SK-N-SH (cell line): ENCODE data around the gene TARDBP. TPM values are rescaled to one million over a fixed set of nuclear protein-coding genes. Genes with fewer than 3 reads are reported as not detected.

Experiments
- CTCF ChIA-PET: fragments of 300-600, 350-600 bp; formaldehyde crosslinking; extraction: SDS; loops from one replicate; lab custom pipeline; 2021; lab: Yijun Ruan, JAX
- POLR2A ChIA-PET: fragments of 350-600 bp; sonication (Branson Sonifier 250); formaldehyde crosslinking; extraction: SDS; loops from one replicate; lab custom pipeline; 2020; ENCODE audit warnings: antibody characterized with exemption, inconsistent platforms; lab: Yijun Ruan, JAX
- DNase-seq: peaks from one replicate; pipeline ENCODE4 v3.0.0; 2012
- H2AFZ ChIP-seq: fragments of 200-600 bp; sonication (generic); 2 replicates; pipeline ENCODE4 v1.8.1; 2016; ENCODE audit warnings: antibody characterized with exemption, mild to moderate bottlenecking, low read depth
- H3F3A ChIP-seq: fragments of 200-600 bp; sonication (generic); replicated peaks from 2 replicates; pipeline ENCODE3; 2016; ENCODE audit warnings: antibody characterized with exemption, mild to moderate bottlenecking; ENCODE audit not compliant: insufficient read depth
- H3K27ac ChIP-seq, 2 experiments: fragments of 200-500 bp in 1 of 2; fragments of 200-600 bp in 1 of 2; sonication (Bioruptor generic) in 1 of 2; sonication (generic), shearing (Covaris generic) in 1 of 2; 2 replicates each; pipeline versions ENCODE4 v1.5.1 to v1.6.1; 2014 to 2016; ENCODE audit warnings: low read depth in 2 of 2, inconsistent platforms in 1 of 2, low read length in 1 of 2, mild to moderate bottlenecking in 1 of 2, mixed read lengths in 1 of 2
- H3K27me3 ChIP-seq: fragments of 200-600 bp; sonication (generic), shearing (Covaris generic); 2 replicates; pipeline ENCODE4 v1.6.1; 2016; ENCODE audit warnings: mixed run types; ENCODE audit not compliant: insufficient read depth
- H3K36me3 ChIP-seq, 2 experiments: fragments of 200-500 bp in 1 of 2; fragments of 200-600 bp in 1 of 2; sonication (Bioruptor generic) in 1 of 2; sonication (generic) in 1 of 2; replicated peaks in 1 of 2; 2 replicates each; pipeline versions ENCODE3 to v1.5.1; 2014 to 2016; ENCODE audit warnings: low read length in 1 of 2, mild to moderate bottlenecking in 1 of 2; ENCODE audit not compliant: insufficient read depth in 2 of 2, control insufficient read depth in 1 of 2
- H3K4me1 ChIP-seq, 2 experiments: fragments of 200-500 bp in 1 of 2; fragments of 200-600 bp in 1 of 2; sonication (Bioruptor generic) in 1 of 2; sonication (generic), shearing (Covaris generic) in 1 of 2; 2 replicates each; pipeline versions ENCODE4 v1.5.1 to v1.6.1; 2014 to 2016; ENCODE audit warnings: low read depth in 1 of 2, low read length in 1 of 2, mixed run types in 1 of 2; ENCODE audit not compliant: insufficient read depth in 2 of 2, control insufficient read depth in 1 of 2
- H3K4me2 ChIP-seq: fragments of 200-600 bp; sonication (generic), shearing (Covaris generic); 2 replicates; pipeline ENCODE4 v1.6.1; 2017; ENCODE audit warnings: mixed run types
- H3K4me3 ChIP-seq, 2 experiments: fragments of 200-500 bp in 1 of 2; fragments of 200-600 bp in 1 of 2; sonication (Bioruptor generic) in 1 of 2; sonication (generic), shearing (Covaris generic) in 1 of 2; 2 replicates each; pipeline versions ENCODE4 v1.5.1 to v1.8.1; 2014 to 2016; ENCODE audit warnings: low read depth in 2 of 2, inconsistent platforms in 1 of 2, low read length in 1 of 2, mild to moderate bottlenecking in 1 of 2, mixed read lengths in 1 of 2, moderate library complexity in 1 of 2
- H3K79me2 ChIP-seq: fragments of 200-600 bp; sonication (generic); 2 replicates; pipeline ENCODE4 v1.8.1; 2017; ENCODE audit warnings: mild to moderate bottlenecking; ENCODE audit not compliant: insufficient read depth
- H3K9ac ChIP-seq: fragments of 200-600 bp; sonication (generic); 2 replicates; pipeline ENCODE4 v1.6.1; 2017; ENCODE audit warnings: mixed run types
- H3K9me2 ChIP-seq: fragments of 200-600 bp; sonication (generic); 2 replicates; pipeline ENCODE4 v1.6.1; 2017; ENCODE audit warnings: mixed run types
- H3K9me3 ChIP-seq: fragments of 200-600 bp; sonication (generic); 2 replicates; pipeline ENCODE4 v1.6.1; 2017; ENCODE audit warnings: mixed run types, mild to moderate bottlenecking, moderate library complexity
- H4K20me1 ChIP-seq: fragments of 200-600 bp; sonication (generic); 2 replicates; pipeline ENCODE4 v1.6.1; 2017; ENCODE audit warnings: mild to moderate bottlenecking, mixed run types; ENCODE audit not compliant: insufficient read depth
- ELF1 ChIP-seq: IDR thresholded peaks from 2 replicates; pipeline ENCODE4 v1.4.0; 2012
- EP300 ChIP-seq, 2 experiments: IDR thresholded peaks; 2 replicates each; pipeline versions ENCODE4 v1.4.0 to v1.6.1; 2012; ENCODE audit warnings: borderline replicate concordance in 1 of 2, low read depth in 1 of 2, low read length in 1 of 2
- EZH2phosphoT487 ChIP-seq: fragments of 200-600 bp; sonication (generic); IDR thresholded peaks from 2 replicates; pipeline ENCODE4 v1.6.1; 2017; ENCODE audit warnings: low read depth, mixed run types, mild to moderate bottlenecking, antibody characterized with exemption, moderate library complexity, borderline replicate concordance
- FOSL2 ChIP-seq: IDR thresholded peaks from 2 replicates; pipeline ENCODE4 v1.4.0; 2012; ENCODE audit warnings: low read depth, mild to moderate bottlenecking, moderate library complexity, borderline replicate concordance
- FOXM1 ChIP-seq: IDR thresholded peaks from 2 replicates; pipeline ENCODE4 v1.4.0; 2012; ENCODE audit warnings: low read depth, mild to moderate bottlenecking
- GABPA ChIP-seq: IDR thresholded peaks from 2 replicates; pipeline ENCODE4 v1.4.0; 2012; ENCODE audit warnings: low read depth, mild to moderate bottlenecking
- IRF3 ChIP-seq: fragments of 150-350 bp; IDR thresholded peaks from 2 replicates; pipeline ENCODE4 v1.6.1; 2016; ENCODE audit warnings: mild to moderate bottlenecking, low read depth, low read length
- JUND ChIP-seq: IDR thresholded peaks from 2 replicates; pipeline ENCODE4 v1.4.0; 2012
- MXI1 ChIP-seq: IDR thresholded peaks from 2 replicates; pipeline ENCODE4 v1.6.1; 2012; ENCODE audit warnings: mild to moderate bottlenecking, low read depth, low read length, improper control_type of control experiment
- NRF1 ChIP-seq: IDR thresholded peaks from 2 replicates; pipeline ENCODE4 v1.6.1; 2012; ENCODE audit warnings: low read depth, mild to moderate bottlenecking, low read length
- POLR2AphosphoS5 ChIP-seq: IDR thresholded peaks from 2 replicates; pipeline ENCODE4 v1.6.1; 2012; ENCODE audit warnings: low read depth, low read length
- RAD21 ChIP-seq: IDR thresholded peaks from 2 replicates; pipeline ENCODE4 v1.6.1; 2012; ENCODE audit warnings: mild to moderate bottlenecking, low read length
- RCOR1 ChIP-seq: fragments of 150-350 bp; IDR thresholded peaks from 2 replicates; pipeline ENCODE4 v1.6.1; 2017; ENCODE audit warnings: antibody characterized with exemption, low read length
- REST ChIP-seq: IDR thresholded peaks from 2 replicates; pipeline ENCODE4 v1.6.1; 2012; ENCODE audit warnings: mild to moderate bottlenecking, low read depth, low read length, moderate library complexity
- TCF12 ChIP-seq: IDR thresholded peaks from 2 replicates; pipeline ENCODE4 v1.4.0; 2012
- TEAD4 ChIP-seq: IDR thresholded peaks from 2 replicates; pipeline ENCODE4 v1.4.0; 2012; ENCODE audit warnings: mild to moderate bottlenecking, borderline replicate concordance; ENCODE audit not compliant: insufficient read depth
- WGBS: methylation state at CpG from one replicate; pipeline ENCODE4 v1.1.6; 2017; ENCODE audit warnings: low lambda C conversion rate; 5-methylcytosine and 5-hydroxymethylcytosine counted together
- polyA plus RNA-seq, 3 experiments: library from polyadenylated mRNA; depleted of rRNA; stranded (reverse); fragments of >200 nt; gene quantifications; 2 replicates each; pipeline ENCODE4 v1.2.3, GENCODE V29; 2012
- TF ChIP-seq, protein P1 (sequence below): IDR thresholded peaks from 2 replicates; pipeline ENCODE4 v1.4.0; 2012; ENCODE audit warnings: low read depth, borderline replicate concordance
- TF ChIP-seq, protein P2 (sequence below): IDR thresholded peaks from 2 replicates; pipeline ENCODE4; 2012

Gene TARDBP
- polyA plus RNA-seq, 1 of the 3 experiments (the other 2 are of a cell fraction): 207 TPM

DNA sequence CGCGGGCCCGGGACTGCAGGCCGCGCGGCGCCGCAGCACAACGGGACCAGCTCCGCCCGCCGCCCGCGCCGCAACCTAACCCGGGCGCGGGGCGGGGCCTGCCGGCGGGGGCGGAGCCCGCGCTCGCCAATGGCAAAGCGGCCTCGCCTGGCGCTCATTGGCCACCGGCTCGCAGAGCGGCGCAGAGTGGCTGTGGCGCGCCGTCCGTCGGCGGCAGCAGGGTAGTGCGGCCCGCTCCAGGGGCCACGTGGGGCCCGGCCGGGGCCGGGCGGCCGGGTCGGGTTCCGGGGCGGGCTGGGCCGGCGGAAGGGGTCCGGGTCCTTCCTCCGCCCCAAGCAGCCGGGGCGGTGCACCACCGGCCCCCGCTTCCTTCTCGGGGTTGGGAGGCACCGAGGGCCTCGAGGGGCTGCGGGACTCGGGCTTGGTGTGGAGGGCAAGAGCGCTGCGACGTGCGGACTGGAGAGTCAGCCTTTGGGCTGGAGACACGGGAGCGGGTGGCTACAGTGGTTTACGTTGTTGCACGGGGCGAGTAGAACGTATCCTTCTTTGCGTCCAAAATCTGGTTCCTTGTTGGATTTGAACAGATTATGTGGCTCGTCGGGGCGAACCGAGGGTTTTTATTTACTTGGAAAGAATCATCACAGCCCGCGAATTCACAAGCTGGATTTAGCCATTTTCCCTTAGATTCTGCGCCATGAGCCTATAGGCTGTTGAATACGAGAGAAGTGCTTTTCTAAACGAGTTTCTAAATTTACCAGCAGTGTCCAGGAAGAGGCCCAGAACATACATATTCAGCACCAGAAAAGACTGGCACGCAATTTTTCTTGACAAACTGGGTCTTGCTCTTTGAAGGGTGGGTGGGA, 47.7 kb downstream of the TARDBP start, which contains the start of gene SRM (continued):
- TF ChIP-seq TCF12 (no peak), FOXM1 (no peak), JUND (no peak), ELF1 (no peak), EP300 (IDR thresholded peaks at IDR 0.05; ENCODE audit: borderline replicate concordance in 1 of 2, low read depth in 1 of 2, low read length in 1 of 2) (no peak), MXI1 (peak; percentile 98), POLR2AphosphoS5 (peak; percentile 80), EZH2phosphoT487 (no peak), TEAD4 (no peak), IRF3 (peak; percentile 57; the same call in 1 of the 2 replicates)
- TF ChIP-seq, protein P1, sequence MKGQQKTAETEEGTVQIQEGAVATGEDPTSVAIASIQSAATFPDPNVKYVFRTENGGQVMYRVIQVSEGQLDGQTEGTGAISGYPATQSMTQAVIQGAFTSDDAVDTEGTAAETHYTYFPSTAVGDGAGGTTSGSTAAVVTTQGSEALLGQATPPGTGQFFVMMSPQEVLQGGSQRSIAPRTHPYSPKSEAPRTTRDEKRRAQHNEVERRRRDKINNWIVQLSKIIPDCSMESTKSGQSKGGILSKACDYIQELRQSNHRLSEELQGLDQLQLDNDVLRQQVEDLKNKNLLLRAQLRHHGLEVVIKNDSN: peak; percentile 78
- TF ChIP-seq, all 33 proteins: peak for 11

- no peaks in the 10 kb centered on the region for H3K9me3 ChIP-seq
- no peak overlapping the region for H3K9ac ChIP-seq
- H3K9me2 ChIP-seq: no peaks in the 10 kb centered on the region
- peak overlapping the region; percentile 86; the same call in 1 of the 2 replicates for H3K4me2 ChIP-seq
- TF ChIP-seq FOSL2 (no peak), RCOR1 (no peak), NRF1 (no peak), REST (no peak), RAD21 (no peak), GABPA (no peak)
- TF ChIP-seq, protein P2, sequence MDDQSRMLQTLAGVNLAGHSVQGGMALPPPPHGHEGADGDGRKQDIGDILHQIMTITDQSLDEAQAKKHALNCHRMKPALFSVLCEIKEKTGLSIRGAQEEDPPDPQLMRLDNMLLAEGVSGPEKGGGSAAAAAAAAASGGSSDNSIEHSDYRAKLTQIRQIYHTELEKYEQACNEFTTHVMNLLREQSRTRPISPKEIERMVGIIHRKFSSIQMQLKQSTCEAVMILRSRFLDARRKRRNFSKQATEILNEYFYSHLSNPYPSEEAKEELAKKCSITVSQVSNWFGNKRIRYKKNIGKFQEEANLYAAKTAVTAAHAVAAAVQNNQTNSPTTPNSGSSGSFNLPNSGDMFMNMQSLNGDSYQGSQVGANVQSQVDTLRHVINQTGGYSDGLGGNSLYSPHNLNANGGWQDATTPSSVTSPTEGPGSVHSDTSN: no peak
- TF ChIP-seq, all 33 proteins: peak for 0
- Histone ChIP-seq H3K4me1 (peaks cover 5 to 13% of the 10 kb centered on the region in 2 experiments; a peak in 3 of 4 replicates), H2AFZ (no peak overlapping the region), H3F3A (peaks cover 14% of the 10 kb centered on the region), H3K27ac (no peak overlapping the region), H3K36me3 (peaks cover 22 to 23% of the 10 kb centered on the region in 2 experiments), H3K4me3 (no peak overlapping the region), H4K20me1 (no peaks in the 10 kb centered on the region), H3K79me2 (peaks cover 31% of the 10 kb centered on the region), H3K27me3 (no peaks in the 10 kb centered on the region)
- POLR2A ChIA-PET: no interaction called here
- DNase-seq: no peak
- CTCF ChIA-PET: interaction anchor here (0.6 to 5.3 kb wide), 4 partner anchors 9 to 584 kb away, joined by 3 to 49 read pairs (median 9); no protein-coding TSS in a partner anchor
- WGBS: 90% methylated on average over 5 of the region's 5 CpGs
These were observed 49.4 kb downstream of the TARDBP start for GRCh38 chr1:11061652-11062365.
